ENCODE measurements around the gene P2RX3.

- no peak for TF ChIP-seq EP300 (IDR thresholded peaks at IDR 0.05; ENCODE audit: borderline replicate concordance in 1 of 2, control insufficient read depth in 1 of 2, low read depth in 2 of 2, low read length in 2 of 2)
- no peak for TF ChIP-seq POLR2A (IDR thresholded peaks at IDR 0.05; ENCODE audit: low read depth, low read length)
- no peak for TF ChIP-seq CTCF (IDR thresholded peaks at IDR 0.05 in 2 of 3, conservative IDR thresholded peaks at IDR 0.05 in 1 of 3; ENCODE audit: control insufficient read depth in 2 of 3, extremely low read depth in 1 of 3, insufficient read depth in 1 of 3, low read depth in 3 of 3, low read length in 3 of 3)
These were observed 43.7 kb upstream of the P2RX3 start for GRCh38 chr11:57294225-57295131.
